ENCODE results near the gene TMEM151B. TPM values are rescaled to one million over a fixed set of nuclear protein-coding genes. Genes with fewer than 3 reads are reported as not detected.

Gene TMEM151B
- total and polyA plus RNA-seq, 2 of the 13 experiments (the other 11 are each of a cell fraction or from before 2014, with no cell fraction given): not detected

DNA sequence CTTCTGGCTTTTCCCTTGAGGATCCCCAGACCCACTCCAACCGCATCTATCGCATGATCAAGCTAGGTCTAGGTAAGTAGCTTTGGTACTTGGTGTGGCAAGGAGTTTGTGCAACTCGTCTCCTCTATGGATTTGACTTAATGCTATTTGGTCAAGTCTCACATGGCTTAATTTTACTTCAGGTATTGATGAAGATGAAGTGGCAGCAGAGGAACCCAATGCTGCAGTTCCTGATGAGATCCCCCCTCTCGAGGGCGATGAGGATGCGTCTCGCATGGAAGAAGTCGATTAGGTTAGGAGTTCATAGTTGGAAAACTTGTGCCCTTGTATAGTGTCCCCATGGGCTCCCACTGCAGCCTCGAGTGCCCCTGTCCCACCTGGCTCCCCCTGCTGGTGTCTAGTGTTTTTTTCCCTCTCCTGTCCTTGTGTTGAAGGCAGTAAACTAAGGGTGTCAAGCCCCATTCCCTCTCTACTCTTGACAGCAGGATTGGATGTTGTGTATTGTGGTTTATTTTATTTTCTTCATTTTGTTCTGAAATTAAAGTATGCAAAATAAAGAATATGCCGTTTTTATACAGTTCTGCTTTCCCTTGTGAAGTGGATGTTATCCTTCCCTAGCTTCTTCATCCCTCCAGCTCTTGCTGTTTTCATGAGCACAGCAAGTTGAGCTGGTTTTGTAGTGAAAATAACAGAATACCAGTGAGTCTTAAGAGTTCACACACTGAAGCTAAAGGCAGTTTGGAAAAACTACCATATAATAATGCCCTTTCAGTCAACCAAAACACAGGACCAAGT is 16.7 kb upstream of the TMEM151B start (continued):
- TF ChIP-seq, protein P1, sequence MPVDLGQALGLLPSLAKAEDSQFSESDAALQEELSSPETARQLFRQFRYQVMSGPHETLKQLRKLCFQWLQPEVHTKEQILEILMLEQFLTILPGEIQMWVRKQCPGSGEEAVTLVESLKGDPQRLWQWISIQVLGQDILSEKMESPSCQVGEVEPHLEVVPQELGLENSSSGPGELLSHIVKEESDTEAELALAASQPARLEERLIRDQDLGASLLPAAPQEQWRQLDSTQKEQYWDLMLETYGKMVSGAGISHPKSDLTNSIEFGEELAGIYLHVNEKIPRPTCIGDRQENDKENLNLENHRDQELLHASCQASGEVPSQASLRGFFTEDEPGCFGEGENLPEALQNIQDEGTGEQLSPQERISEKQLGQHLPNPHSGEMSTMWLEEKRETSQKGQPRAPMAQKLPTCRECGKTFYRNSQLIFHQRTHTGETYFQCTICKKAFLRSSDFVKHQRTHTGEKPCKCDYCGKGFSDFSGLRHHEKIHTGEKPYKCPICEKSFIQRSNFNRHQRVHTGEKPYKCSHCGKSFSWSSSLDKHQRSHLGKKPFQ (CRISPR knock-in tag; IDR thresholded peaks at IDR 0.05; ENCODE audit: insufficient replicate concordance): no peak
- TF ChIP-seq, protein P2, sequence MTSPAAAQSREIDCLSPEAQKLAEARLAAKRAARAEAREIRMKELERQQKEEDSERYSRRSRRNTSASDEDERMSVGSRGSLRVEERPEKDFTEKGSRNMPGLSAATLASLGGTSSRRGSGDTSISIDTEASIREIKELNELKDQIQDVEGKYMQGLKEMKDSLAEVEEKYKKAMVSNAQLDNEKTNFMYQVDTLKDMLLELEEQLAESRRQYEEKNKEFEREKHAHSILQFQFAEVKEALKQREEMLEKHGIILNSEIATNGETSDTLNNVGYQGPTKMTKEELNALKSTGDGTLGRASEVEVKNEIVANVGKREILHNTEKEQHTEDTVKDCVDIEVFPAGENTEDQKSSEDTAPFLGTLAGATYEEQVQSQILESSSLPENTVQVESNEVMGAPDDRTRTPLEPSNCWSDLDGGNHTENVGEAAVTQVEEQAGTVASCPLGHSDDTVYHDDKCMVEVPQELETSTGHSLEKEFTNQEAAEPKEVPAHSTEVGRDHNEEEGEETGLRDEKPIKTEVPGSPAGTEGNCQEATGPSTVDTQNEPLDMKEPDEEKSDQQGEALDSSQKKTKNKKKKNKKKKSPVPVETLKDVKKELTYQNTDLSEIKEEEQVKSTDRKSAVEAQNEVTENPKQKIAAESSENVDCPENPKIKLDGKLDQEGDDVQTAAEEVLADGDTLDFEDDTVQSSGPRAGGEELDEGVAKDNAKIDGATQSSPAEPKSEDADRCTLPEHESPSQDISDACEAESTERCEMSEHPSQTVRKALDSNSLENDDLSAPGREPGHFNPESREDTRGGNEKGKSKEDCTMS (CRISPR knock-in tag; conservative IDR thresholded peaks at IDR 0.05): no peak
- TF ChIP-seq NCOA5 (CRISPR knock-in tag; IDR thresholded peaks at IDR 0.05) (no peak), ZNF20 (CRISPR knock-in tag; IDR thresholded peaks at IDR 0.05) (no peak), HNRNPLL (IDR thresholded peaks at IDR 0.05; ENCODE audit: low read depth, low read length, poor library complexity, severe bottlenecking) (no peak), JDP2 (CRISPR knock-in tag; IDR thresholded peaks at IDR 0.05; ENCODE audit: borderline replicate concordance) (no peak), ZNF773 (CRISPR knock-in tag; IDR thresholded peaks at IDR 0.05; ENCODE audit: borderline replicate concordance) (no peak), ZNF644 (CRISPR knock-in tag; IDR thresholded peaks at IDR 0.05; ENCODE audit: low read depth) (no peak), ONECUT2 (CRISPR knock-in tag; IDR thresholded peaks at IDR 0.05) (no peak), RFXAP (CRISPR knock-in tag; IDR thresholded peaks at IDR 0.05; ENCODE audit: borderline replicate concordance) (no peak), SMAD9 (CRISPR knock-in tag; IDR thresholded peaks at IDR 0.05) (no peak), PRPF4 (IDR thresholded peaks at IDR 0.05; ENCODE audit: low read depth, low read length, poor library complexity, severe bottlenecking) (no peak), SP1 (IDR thresholded peaks at IDR 0.05) (no peak), SP1 (CRISPR knock-in tag; IDR thresholded peaks at IDR 0.05) (no peak), NAIF1 (CRISPR knock-in tag; IDR thresholded peaks at IDR 0.05; ENCODE audit: borderline replicate concordance) (no peak), YEATS4 (CRISPR knock-in tag; IDR thresholded peaks at IDR 0.05; ENCODE audit: borderline replicate concordance) (no peak), HNF4A (CRISPR knock-in tag; IDR thresholded peaks at IDR 0.05) (no peak), PCBP2 (optimal IDR thresholded peaks at IDR 0.05; ENCODE audit: low read depth, low read length, poor library complexity, severe bottlenecking) (no peak)
- TF ChIP-seq, protein P3, sequence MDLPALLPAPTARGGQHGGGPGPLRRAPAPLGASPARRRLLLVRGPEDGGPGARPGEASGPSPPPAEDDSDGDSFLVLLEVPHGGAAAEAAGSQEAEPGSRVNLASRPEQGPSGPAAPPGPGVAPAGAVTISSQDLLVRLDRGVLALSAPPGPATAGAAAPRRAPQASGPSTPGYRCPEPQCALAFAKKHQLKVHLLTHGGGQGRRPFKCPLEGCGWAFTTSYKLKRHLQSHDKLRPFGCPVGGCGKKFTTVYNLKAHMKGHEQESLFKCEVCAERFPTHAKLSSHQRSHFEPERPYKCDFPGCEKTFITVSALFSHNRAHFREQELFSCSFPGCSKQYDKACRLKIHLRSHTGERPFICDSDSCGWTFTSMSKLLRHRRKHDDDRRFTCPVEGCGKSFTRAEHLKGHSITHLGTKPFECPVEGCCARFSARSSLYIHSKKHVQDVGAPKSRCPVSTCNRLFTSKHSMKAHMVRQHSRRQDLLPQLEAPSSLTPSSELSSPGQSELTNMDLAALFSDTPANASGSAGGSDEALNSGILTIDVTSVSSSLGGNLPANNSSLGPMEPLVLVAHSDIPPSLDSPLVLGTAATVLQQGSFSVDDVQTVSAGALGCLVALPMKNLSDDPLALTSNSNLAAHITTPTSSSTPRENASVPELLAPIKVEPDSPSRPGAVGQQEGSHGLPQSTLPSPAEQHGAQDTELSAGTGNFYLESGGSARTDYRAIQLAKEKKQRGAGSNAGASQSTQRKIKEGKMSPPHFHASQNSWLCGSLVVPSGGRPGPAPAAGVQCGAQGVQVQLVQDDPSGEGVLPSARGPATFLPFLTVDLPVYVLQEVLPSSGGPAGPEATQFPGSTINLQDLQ (CRISPR knock-in tag; IDR thresholded peaks at IDR 0.05): no peak
- TF ChIP-seq, protein P4, sequence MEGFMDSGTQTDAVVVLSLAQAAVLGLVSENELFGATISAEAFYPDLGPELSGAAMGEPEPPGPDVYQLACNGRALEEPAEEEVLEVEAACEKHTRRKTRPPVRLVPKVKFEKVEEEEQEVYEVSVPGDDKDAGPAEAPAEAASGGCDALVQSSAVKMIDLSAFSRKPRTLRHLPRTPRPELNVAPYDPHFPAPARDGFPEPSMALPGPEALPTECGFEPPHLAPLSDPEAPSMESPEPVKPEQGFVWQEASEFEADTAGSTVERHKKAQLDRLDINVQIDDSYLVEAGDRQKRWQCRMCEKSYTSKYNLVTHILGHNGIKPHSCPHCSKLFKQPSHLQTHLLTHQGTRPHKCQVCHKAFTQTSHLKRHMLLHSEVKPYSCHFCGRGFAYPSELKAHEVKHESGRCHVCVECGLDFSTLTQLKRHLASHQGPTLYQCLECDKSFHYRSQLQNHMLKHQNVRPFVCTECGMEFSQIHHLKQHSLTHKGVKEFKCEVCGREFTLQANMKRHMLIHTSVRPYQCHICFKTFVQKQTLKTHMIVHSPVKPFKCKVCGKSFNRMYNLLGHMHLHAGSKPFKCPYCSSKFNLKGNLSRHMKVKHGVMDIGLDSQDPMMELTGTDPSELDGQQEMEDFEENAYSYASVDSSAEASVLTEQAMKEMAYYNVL (CRISPR knock-in tag; IDR thresholded peaks at IDR 0.05; ENCODE audit: borderline replicate concordance): no peak

Data from HepG2 (cell line).